ENCODE results near the gene FLT3.

DNA sequence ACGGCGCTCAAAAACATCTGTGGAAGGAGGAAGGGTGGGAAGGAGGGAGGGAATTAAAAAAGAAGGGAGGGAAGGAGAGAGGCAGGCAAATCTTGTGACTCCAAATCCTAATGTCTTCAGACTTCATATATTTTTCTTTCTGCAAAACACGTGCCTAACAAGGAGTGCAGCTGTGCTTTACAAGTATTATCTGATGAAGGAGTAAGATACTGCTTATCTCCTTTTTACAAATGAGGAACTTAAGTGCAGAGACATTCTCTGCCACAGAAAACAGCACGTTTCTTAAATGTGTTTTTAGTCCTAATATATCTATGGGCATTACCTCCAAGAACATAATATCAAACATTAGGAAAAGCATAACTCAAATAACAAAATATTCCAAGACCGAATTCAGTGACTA, 6.5 kb downstream of the FLT3 start:
- TF ChIP-seq, protein P1, sequence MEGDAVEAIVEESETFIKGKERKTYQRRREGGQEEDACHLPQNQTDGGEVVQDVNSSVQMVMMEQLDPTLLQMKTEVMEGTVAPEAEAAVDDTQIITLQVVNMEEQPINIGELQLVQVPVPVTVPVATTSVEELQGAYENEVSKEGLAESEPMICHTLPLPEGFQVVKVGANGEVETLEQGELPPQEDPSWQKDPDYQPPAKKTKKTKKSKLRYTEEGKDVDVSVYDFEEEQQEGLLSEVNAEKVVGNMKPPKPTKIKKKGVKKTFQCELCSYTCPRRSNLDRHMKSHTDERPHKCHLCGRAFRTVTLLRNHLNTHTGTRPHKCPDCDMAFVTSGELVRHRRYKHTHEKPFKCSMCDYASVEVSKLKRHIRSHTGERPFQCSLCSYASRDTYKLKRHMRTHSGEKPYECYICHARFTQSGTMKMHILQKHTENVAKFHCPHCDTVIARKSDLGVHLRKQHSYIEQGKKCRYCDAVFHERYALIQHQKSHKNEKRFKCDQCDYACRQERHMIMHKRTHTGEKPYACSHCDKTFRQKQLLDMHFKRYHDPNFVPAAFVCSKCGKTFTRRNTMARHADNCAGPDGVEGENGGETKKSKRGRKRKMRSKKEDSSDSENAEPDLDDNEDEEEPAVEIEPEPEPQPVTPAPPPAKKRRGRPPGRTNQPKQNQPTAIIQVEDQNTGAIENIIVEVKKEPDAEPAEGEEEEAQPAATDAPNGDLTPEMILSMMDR (IDR thresholded peaks at IDR 0.05): no peak
- TF ChIP-seq POLR2A (IDR thresholded peaks at IDR 0.05): no peak

Measured in testis (tissue), 2 donors.